Lung (tissue), 12 donors: ENCODE data around the gene FBXW10B. TPM values are rescaled to one million over a fixed set of nuclear protein-coding genes. Genes with fewer than 3 reads are reported as not detected.

Experiments used
- ATAC-seq: fragments of 200-7000 bp; cut with Tn5 transposase; one replicate; pipeline ENCODE4 v1.9.1; 2020; ENCODE audit warnings: moderate number of reproducible peaks; ENCODE audit not compliant: insufficient read depth, low FRiP score
- DNase-seq, 3 donors: peaks; one replicate each; pipeline ENCODE4 v3.0.0-alpha.2; 2013 to 2017
- H3K27ac ChIP-seq, 2 donors: one replicate each; pipeline ENCODE4 v1.5.1; 2013; ENCODE audit warnings: mild to moderate bottlenecking in 2 of 2, moderate library complexity in 2 of 2, control low read depth in 1 of 2, inconsistent platforms in 1 of 2, low read depth in 1 of 2, low read length in 1 of 2
- H3K27me3 ChIP-seq, 3 donors: one replicate each; pipeline ENCODE4 v1.5.1; 2013; ENCODE audit warnings: low read length in 2 of 3; ENCODE audit not compliant: control insufficient read depth in 3 of 3, insufficient read depth in 3 of 3
- H3K36me3 ChIP-seq, 4 donors: one replicate each; pipeline ENCODE4 v1.5.1; 2013; ENCODE audit warnings: low read length in 4 of 4, mild to moderate bottlenecking in 1 of 4, moderate library complexity in 1 of 4; ENCODE audit not compliant: control insufficient read depth in 4 of 4, insufficient read depth in 4 of 4
- H3K4me1 ChIP-seq, 5 donors: one replicate each; pipeline ENCODE4 v1.5.1; 2013; ENCODE audit warnings: low read length in 5 of 5, mild to moderate bottlenecking in 2 of 5, moderate library complexity in 1 of 5; ENCODE audit not compliant: control insufficient read depth in 5 of 5, insufficient read depth in 5 of 5
- H3K4me3 ChIP-seq: one replicate; pipeline ENCODE4 v1.5.1; 2013; ENCODE audit warnings: mild to moderate bottlenecking, control low read depth, moderate library complexity
- H3K9ac ChIP-seq, 2 donors: one replicate each; pipeline ENCODE4 v1.5.1; 2013; ENCODE audit warnings: low read length in 2 of 2, control low read depth in 1 of 2; ENCODE audit not compliant: insufficient read depth in 1 of 2
- H3K9me3 ChIP-seq, 4 donors: one replicate each; pipeline ENCODE4 v1.5.1; 2013; ENCODE audit warnings: low read length in 3 of 4, mild to moderate bottlenecking in 1 of 4, moderate library complexity in 1 of 4; ENCODE audit not compliant: control insufficient read depth in 4 of 4, insufficient read depth in 3 of 4
- CTCF ChIP-seq: IDR thresholded peaks from 2 replicates; pipeline ENCODE4 v1.5.1; 2012; ENCODE audit warnings: mild to moderate bottlenecking; ENCODE audit errors: control extremely low read depth, extremely low read depth
- WGBS, 2 donors: extraction: QIAGEN DNeasy Blood & Tissue Kit; methylation state at CpG; one replicate each; pipeline ENCODE4 v1.1.7; 2013; 5-methylcytosine and 5-hydroxymethylcytosine counted together
- polyA plus RNA-seq, 2 donors: library from polyadenylated mRNA; stranded (reverse); fragments of 200-250 nt; gene quantifications; one replicate each; pipeline ENCODE4 v1.2.1, GENCODE V29; 2013
- total RNA-seq, 2 donors: library from RNA; depleted of rRNA in 1 of 2; stranded (reverse); fragments of >200 nt in 1 of 2; gene quantifications; one replicate each; pipeline ENCODE4 v1.2.1, GENCODE V29; 2014 to 2021
- donor health status: control.
- donor health status: control.
- donor health status: Bipolar disorder and iron deficiency.
- donor health status: healthy.
- donor health status: DM: yes; HTN: yes; CAD: no.

Gene FBXW10B
- total and polyA plus RNA-seq, 4 donors: 1.00 to 2.4 (median 1.3) TPM

- no peaks in the 10 kb centered on the region for H3K27me3 ChIP-seq
- WGBS, 2 donors: 53 to 74% methylated on average over 3 of the region's 3 CpGs
- peaks cover 0 to 16% (median 0%) of the 10 kb centered on the region in 5 donors for H3K4me1 ChIP-seq
- H3K9me3 ChIP-seq: no peaks in the 10 kb centered on the region
- H3K4me3 ChIP-seq: no peak overlapping the region
- peaks cover 0 to 2% (median under 1%) of the 10 kb centered on the region in 4 donors for H3K36me3 ChIP-seq
- DNase-seq (peak in 1 of 3 donors; percentile 24), ATAC-seq (no peak)
- TF ChIP-seq CTCF: no peak
- peak overlapping the region; percentile 5 to 60 for H3K27ac ChIP-seq
- H3K9ac ChIP-seq: no peak overlapping the region
Observed at GRCh38 chr17:15660077-15660476, 40.6 kb upstream of the FBXW10B start.

GRCh38 chr17:15659663-15660062 lies 40.2 kb upstream of the FBXW10B start:
- ATAC-seq (peak; percentile 67), DNase-seq (peak; percentile 38 to 58 (median 52))
- no peak overlapping the region for H3K9ac ChIP-seq
- no peak overlapping the region for H3K4me3 ChIP-seq
- H3K36me3 ChIP-seq: peaks cover 0 to 2% (median under 1%) of the 10 kb centered on the region in 4 donors
- no peak for TF ChIP-seq CTCF
- H3K4me1 ChIP-seq: peaks cover 0 to 16% (median 0%) of the 10 kb centered on the region in 5 donors
- peak overlapping the region in 1 of 2 donors; percentile 60 for H3K27ac ChIP-seq
- 61 to 77% methylated on average over 4 of the region's 4 CpGs for WGBS, 2 donors
- no peaks in the 10 kb centered on the region for H3K27me3 ChIP-seq
- no peaks in the 10 kb centered on the region for H3K9me3 ChIP-seq

GRCh38 chr17:15659236-15659635 lies 39.7 kb upstream of the FBXW10B start:
- Histone ChIP-seq H3K27ac (peak overlapping the region in 1 of 2 donors; percentile 77), H3K9me3 (no peaks in the 10 kb centered on the region), H3K4me1 (peaks cover 0 to 16% (median 3%) of the 10 kb centered on the region in 5 donors), H3K36me3 (peaks cover 0 to 2% (median under 1%) of the 10 kb centered on the region in 4 donors), H3K4me3 (no peak overlapping the region), H3K9ac (no peak overlapping the region), H3K27me3 (no peaks in the 10 kb centered on the region)
- WGBS, 2 donors: 91% methylated on average over 6 of the region's 6 CpGs
- TF ChIP-seq CTCF: no peak
- no peak for ATAC-seq
- peak in 1 of 3 donors; percentile 14 for DNase-seq

- Histone ChIP-seq H3K9me3 (no peaks in the 10 kb centered on the region), H3K27ac (no peak overlapping the region), H3K4me1 (peaks cover 0 to 16% (median 4%) of the 10 kb centered on the region in 5 donors), H3K27me3 (no peaks in the 10 kb centered on the region), H3K4me3 (no peak overlapping the region), H3K36me3 (peaks cover 0 to 2% (median 0%) of the 10 kb centered on the region in 4 donors), H3K9ac (no peak overlapping the region)
- ATAC-seq (no peak), DNase-seq (no peak)
- TF ChIP-seq CTCF: no peak
- WGBS, 2 donors: 93 to 99% methylated on average over 3 of the region's 3 CpGs
Observed at GRCh38 chr17:15658296-15658695, 38.8 kb upstream of the FBXW10B start.
